Inflammatory macrophage treated with lipopolysaccharide for 4 hours (primary cell): ENCODE measurements around the gene MAN1A2.
"Not testable (repeated sequence)": the region's sequence is repeated elsewhere in the genome, so short reads cannot be mapped to it uniquely, and the experiment has no call there.

Source experiments
- DNase-seq: peaks from one replicate; pipeline ENCODE4 v3.0.0-alpha.2; 2020

The MAN1A2 gene

DNA sequence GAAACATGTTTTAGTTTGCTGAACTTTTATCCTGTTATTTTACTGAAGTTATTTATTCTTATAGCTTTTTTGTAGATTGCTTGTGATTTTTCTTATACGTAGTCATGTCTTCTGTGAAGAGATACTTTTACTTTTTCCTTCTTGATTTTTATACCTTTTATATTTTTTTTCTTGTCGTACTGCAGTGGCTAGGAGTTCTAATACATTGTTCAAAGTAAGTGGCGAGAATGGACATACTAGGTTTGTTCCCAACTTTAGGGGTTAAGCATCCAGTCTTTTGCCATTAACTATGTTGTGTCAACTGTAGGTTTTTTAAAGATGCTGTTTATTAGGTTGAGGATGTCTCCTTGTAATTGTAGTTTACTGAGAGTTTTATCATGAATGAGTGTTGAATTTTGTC, 36.3 kb downstream of the MAN1A2 start:
- no peak for DNase-seq

DNA sequence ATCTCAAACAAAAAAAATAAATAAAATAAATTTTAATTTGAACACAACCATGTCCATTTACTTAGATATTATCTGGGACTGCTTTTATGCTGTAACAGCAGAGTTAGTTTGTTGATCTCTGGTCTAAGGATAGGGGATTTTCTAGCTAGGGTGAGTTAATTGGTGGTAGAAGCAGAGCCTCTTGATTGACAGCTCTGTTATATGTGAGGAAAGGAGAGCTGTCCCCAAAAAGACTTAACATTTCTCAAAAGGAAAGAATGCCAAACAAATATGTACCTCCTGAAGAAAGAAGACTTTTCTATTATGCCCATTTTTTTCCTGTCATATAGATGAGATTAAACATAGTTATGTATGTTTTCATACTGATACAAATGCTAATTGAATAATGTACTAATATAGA, 37.8 kb downstream of the MAN1A2 start:
- no peak for DNase-seq

DNA sequence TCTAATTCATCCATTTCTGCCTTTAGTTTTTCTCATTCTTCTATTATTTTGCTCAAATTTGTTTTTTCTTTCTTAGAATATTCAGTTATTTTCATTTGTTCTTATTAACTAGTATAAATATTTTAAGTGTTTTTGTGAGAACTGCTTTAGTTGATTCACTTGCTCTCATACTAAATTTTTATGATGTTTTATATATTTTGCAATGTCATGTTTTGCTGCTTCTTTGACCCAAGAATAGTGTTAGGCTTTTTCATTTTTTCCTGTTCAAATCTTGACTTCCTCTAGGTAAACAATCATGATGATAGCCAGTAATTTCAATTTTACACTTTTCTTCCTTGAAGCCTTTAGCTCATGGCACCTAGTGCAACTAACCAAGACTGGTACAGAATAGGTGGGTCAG, 45.2 kb downstream of the MAN1A2 start:
- DNase-seq: no peak

DNA sequence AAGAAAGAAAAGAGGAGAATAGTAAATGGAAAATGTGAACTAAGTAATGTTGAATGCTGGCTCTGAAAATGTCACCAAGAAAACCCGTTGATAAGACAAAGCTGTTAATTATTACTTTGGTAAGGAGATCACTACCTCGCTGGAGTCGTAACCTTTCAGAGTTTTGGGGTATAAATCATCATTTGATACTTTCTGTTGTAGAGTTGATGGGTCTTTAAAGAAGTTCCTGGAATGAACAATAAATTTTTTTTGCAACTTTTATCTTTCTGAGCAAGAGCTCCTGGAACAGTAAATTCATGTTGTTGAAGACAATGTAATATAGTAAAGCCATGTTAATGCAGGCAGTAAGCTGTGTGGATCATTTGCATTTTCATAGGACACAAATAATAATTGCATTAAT, 46.2 kb downstream of the MAN1A2 start:
- no peak for DNase-seq

DNA sequence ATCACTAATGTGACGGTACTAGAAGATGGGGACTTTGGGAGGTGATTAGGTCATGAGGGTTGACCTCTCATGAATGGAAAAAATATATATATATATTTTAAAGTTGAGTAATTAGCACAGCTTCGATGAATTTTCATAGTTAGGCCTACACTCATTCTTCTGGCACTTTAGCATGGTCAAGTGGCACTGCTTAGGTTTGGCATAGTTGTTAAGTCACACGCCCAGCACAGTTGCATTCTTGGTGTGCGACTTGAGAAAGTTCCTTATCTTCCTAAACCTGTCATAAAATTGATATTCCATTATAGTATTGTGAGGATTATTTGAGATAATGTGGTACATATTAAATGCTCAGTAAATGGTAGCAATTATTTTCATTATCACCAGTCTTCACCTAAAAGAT, 47.7 kb downstream of the MAN1A2 start:
- DNase-seq: no peak

DNA sequence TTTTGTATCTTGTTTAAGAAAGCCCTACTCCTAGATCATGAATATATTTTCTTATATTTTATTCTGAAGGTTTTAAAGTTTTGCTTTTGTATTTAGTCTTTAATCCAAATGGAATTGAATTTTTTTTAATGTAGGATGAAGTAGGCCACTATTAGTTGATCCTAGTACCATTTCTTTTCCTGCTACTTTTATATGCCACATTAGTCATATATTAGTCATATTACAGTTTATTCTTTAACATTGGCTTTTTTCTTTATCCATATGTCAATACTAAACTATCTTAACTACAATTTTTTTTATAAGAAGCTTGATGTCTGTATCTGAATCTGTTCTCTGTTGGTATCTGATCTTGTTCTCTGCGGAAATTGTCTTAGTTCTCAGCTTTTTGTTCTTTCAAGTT, 48.8 kb downstream of the MAN1A2 start:
- no peak for DNase-seq

DNA sequence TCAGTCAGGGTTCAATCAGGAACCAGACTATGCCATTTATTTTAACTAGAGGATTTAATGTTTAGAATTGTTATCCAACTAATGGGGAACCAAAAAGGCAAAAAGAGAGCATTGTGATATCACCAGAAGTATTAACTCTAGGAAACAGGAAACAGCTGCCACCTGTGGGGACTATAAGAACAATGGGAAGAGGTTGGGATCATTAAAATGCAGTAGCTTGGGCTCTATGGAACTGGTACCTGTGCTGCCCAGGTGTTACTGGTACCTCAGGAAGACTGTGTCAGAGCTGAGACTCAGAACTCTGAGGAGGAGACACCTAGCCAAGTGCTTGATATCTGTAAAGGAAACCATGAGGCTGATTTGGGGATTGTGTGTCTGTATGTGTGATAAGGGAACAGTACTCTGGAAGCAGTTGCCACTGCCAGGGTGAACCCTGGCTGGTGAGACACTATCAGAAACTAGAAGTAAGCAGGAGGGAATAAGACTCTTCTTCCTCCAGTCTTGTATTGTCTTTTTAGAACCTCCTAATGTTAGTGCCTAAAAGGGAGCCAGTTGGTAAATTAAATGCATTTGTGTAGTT, 49.4 kb downstream of the MAN1A2 start:
- DNase-seq: no peak

DNA sequence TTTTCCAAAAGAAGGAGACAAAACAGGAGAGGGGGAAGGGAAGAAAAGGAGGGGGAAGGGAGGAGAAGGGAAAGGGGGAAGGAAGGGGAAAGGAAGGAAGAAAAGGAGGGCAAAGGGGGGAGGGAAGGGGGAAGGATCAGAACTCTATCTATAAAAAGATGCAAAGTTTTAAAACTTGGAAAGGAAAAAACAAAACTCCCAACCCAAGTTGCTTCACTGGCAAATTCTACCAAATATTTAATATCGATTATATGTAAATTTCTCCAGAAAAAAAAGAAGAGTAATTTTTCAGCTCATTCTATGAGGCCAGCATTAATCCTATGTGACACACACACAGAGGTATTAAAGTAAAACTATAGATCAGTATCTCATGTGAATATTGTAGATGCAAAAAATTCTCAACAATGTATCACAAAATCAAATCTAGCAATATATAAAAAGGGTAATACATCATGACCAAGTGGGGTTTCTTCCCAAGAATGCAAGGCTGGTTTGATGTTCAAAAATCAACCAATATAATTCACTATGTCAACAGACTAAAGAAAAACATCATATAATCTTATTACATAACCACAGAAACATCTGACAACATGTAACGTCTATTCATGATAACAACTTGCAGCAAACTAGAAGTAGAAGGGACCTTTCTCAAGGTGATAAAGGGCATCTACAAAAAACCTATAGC, 57.9 kb downstream of the MAN1A2 start:
- no peak for DNase-seq

DNA sequence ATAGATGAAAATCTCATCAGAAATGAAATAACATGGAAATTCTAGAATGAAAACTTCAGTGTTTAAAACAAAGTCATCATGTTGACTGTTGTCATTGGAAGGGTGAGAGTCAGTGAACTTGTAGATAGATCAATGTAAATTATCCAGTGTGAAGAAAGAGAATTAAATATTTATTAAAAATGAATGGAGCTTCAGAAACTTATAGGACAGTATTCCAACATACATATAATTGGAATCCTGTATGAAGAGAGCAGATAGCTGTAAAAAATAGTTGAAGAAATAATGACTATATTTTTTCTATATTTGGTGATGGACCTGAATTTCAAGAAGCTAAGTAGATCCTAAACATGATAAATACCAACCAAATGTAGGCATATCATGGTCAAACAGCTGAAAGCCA, 60.0 kb downstream of the MAN1A2 start:
- no peak for DNase-seq

DNA sequence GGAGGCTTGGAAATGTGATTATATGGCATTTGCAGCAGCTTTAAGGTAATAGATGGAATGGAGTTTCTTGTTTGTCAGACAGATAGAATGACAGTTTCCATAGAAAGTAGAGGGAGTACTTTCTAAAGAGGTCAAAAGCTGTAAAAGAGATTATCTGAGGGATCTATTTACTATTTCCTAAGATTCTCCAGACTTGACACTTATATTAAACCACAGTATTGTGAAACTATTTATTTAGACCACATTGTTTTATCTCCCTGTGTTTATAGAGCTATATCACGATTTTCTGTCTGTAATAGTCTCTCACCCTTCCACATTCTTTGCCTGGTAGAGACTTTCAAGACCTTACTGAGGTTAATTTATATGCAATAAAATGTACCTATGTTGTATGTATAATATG, 66.7 kb downstream of the MAN1A2 start:
- DNase-seq: no peak

DNA sequence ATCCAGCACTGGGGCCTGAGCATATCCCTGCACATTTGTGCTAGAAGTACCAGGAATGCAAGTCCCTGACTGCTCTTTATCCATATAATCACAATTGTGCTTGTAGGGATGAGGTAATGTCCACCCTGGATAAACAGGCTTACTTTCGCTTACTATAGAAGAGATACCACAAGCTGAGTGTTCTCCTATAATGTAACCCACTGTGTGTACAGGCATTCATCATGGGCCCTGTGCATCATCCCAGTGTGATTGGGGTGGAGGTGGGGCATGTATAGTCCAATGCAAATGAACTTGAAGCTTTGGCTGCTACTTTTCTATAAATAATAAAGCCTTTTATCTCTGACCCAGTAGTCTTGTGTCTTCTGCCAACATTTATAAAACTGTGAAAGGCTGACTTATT, 69.3 kb downstream of the MAN1A2 start:
- peak; percentile 0 for DNase-seq

DNA sequence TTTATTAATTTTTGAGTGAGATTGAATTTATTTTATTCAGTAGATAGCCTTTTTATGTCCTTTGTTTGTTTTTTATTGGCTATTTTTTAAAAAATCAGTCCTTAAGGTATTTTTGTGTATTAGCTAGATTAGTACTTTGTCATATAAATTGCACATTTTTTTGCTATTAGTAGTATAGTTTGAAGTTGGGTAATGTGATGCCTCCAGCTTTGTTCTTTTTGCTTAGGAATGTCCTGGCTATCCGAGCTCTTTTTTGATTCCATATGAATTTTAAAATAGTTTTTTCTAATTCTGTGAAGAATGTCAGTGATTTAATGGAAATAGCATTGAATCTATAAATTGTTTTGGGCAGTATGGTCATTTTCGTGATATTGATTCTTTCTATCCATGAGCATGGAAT, 80.4 kb downstream of the MAN1A2 start:
- no peak for DNase-seq

DNA sequence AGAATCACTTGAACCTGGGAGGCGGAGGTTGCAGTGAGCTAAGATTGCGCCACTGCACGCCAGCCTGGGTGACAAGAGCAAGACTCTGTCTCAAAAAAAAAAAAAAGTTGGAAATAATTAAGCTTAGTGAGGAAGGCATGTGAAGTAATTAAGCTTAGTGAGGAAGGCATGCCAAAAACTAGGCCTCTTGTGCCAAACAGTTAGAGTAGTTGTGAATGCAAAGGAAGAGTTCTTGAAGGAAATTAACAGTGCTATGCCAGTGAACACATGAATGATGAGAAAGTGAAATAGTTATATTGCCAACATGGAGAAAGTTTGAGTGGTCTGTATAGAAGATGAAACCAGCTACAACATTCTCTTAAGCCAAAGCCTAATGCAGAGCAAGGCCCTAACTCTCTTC, 85.0 kb downstream of the MAN1A2 start:
- DNase-seq: no peak

DNA sequence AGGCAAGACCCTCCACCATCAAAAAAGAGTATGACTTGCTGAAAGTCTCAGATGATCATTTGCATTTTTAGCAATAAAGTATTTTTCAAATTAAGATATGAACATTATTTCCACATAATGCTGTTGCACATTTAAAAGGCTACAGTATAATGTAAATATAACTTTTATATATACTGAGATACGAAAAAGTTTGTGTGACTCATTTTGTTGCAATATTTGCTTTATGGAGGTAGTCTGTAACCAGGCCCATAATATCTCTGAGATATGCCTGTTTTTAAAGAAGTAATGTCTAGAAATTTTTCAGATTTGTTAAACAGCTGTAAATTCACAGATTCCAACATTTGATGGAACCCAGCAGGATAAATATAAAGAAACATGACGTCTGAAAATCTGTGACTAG, 86.7 kb downstream of the MAN1A2 start:
- DNase-seq: no peak

DNA sequence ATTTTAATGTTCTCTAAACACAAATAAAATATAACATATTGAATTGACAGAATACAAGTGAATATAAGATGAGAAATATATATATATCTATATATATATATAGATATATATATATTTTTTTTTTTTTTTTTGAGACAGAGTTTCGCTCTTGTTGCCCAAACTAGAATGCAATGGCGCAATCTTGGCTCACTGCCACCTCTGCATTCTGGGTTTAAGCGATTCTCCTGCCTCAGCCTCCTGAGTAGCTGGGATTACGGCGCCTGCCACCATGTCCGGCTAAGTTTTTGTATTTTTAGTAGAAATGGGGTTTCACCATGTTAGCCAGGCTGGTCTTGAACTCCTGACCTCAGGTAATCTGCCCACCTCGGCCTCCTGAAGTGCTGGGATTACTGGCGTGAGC, 91.2 kb downstream of the MAN1A2 start:
- DNase-seq: not testable (repeated sequence)

DNA sequence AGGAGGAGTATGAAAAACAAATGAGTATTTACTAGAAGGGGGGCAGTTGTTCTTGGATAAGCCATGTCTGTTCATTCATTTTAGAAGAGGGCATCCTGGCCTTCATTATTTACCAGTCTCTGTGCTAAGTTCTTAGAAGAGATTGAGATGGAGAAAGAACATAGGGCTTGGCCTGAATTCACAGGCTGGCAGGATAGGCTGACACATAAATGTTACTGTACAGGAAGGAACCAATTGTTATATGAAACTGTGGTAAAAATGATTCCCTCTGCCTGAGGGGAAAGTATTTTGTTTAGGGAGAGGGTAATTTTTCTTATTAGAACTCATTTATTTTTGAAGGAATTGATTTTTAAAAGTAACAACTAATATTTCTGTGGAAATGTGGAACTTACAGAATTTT, 99.5 kb downstream of the MAN1A2 start:
- DNase-seq: no peak

DNA sequence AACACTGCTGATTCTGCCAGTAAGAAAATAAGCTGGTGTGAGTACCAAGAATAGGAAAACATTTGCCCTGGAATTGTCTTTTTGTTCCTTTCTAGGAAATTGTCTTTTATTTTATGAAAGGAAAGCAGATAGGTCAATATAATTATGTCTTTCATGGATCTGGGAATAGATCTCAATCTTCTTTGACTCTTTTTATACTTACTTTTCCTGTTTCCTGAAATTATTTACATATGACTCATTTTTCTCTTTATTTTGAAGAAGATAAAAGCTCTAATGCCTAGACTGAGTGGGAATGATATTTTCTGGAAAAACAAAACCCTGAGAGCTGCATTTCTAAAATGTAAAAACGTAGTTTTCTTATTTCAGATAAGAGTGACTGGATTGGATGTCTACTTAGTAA, 100.1 kb downstream of the MAN1A2 start:
- no peak for DNase-seq

DNA sequence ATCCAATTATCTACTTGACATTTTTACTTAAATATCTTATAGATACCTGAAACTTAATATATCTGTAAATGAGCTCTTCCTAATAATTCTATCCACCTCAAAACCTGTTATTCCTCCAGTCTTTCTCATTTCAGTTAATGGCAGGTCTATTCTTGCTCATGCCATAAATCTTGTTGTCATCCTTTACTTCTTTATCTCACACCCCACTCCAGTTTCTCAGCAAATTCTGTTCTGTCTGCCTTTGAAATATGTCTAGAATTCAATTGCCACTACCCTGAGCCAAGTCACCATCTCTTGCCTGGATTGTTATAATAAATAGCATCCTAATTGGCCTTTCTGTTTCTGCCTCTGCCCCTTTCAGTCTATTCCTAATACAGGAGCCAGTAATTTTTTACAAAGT, 105.8 kb downstream of the MAN1A2 start:
- DNase-seq: no peak

DNA sequence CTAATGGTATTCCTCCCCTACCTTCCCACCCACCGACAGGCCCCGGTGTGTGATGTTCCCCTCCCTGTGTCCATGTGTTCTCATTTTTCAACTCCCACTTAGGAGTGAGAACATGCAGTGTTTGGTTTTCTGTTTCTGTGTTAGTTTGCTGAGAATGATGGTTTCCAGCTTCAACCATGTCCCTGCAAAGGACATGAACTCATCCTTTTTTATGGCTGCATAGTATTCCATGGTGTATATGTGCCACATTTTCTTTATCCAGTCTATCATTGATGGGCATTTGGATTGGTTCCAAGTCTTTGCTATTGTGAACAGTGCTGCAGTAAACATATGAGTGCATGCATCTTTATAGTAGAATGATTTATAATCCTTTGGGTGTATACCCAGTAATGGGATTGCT, 108.2 kb downstream of the MAN1A2 start:
- DNase-seq: not testable (repeated sequence)

DNA sequence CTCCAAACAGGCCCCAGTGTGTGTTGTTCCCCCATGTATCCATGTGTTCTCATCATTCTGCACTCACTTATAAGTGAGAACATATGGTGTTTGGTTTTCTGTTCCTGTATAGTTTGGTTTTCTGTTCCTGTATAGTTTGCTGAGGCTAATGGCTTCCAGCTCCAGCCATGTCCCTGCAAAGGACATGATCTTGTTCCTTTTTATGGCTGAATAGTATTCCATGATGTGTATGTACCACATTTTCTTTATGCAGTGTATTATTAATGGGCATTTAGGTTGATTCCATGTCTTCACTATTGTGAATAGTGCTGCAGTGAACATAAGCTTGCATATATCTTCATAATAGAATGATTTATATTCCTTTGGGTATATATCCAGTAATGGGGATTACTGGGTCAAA, 111.8 kb downstream of the MAN1A2 start:
- DNase-seq: no peak

DNA sequence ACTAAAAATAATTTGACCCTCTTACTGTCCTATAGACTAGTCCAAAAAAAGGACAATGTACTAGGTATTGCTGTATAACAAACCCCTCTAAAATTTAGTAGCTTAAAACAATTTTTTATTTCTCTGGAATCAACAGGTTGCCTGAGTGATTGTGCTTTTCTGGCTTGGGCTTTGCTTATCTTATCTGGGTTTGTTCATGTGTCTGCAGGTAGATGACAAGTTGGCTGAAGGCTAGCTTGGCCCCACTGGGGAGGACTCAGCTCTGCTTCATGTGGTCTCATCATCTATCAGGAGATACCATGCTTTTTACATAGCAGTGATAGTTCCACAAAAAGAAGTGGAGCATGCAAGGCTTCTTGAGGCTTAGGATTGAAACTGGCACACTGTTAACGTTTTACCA, 114.2 kb downstream of the MAN1A2 start:
- DNase-seq: no peak

DNA sequence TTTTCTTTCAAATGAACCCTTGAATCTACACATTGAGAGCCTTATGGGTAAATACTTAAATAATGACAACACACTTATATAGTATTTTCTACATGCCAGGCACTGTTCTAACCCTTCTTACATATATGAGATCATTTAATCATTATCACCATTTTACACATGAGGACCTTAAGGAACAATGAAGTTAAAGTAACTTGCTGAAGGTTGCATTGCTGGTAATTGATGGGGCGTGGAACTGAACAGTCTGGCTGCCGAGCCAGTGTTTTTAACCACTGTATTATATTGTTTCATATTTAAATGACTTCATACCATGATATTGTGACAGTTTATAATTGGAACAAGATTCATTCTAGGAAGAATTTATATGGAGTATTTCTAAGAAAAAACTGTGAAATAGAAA, 126.7 kb downstream of the MAN1A2 start:
- no peak for DNase-seq

DNA sequence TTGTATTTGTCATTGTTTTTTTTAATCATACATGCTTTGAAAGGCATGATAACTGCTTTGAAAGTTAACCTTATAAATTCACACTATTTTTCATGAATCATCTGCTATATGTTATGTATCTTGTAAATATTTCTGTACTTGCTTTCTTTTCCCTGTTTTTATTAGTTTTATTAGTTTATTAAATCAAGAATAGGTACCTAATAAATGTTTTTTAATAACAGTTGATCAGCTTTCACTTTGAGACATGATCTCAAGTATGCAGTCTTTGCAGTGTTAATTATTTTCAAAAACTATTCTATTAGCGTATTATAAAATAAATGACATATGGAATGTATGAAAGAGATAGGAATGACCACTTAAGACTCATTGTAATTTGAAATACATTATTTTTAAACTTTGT, 127.8 kb downstream of the MAN1A2 start:
- DNase-seq: no peak

DNA sequence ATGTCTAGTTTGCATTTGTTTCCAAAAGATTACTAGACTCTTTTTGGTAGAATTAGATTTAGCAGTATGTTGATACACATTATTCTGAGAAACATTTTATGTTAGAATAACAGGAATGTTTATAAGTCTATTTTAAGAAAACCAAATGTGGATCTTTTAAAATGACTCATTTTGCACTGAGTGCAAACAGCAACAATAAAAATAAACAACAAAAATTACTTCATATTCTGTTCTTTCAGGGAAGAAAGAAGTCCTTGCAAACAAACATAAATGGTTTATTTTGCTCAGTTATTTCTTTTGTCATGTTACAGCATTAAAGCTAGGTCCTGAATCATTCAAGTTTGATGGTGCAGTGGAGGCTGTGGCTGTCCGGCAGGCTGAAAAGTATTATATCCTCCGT, 131.8 kb downstream of the MAN1A2 start:
- DNase-seq: no peak

DNA sequence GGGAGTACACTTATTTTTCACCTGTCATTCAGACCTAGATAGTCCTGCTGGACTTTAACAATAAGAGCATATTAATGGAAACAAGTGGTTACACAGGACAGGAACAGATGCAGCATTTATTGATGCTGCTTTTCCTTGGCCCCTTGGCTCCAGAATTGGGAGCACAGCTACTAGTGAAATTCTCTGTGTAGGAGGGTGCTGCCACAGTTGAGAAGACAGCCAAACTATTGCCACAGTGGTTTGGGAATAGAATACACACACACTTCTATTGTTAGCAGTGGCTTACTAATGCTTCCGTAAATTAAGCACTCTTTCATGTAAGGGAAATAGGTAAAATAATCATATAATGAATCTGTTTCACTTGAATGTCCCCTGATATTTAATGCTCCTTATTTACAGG, 133.3 kb downstream of the MAN1A2 start:
- no peak for DNase-seq
